Measurements from ENCODE around the gene TPCN1. TPM values are rescaled to one million over a fixed set of nuclear protein-coding genes. Genes with fewer than 3 reads are reported as not detected.

Gene TPCN1
- total and polyA plus RNA-seq, 2 of the 13 experiments (the other 11 are each of a cell fraction or from before 2014, with no cell fraction given), result 8.0 to 26.8 TPM

- TF ChIP-seq TBX3 (IDR thresholded peaks at IDR 0.05; ENCODE audit: borderline replicate concordance) (no peak; the same call in 1 of the 2 replicates), AGO2 (optimal IDR thresholded peaks at IDR 0.05; ENCODE audit: low read depth, low read length) (peak; percentile 91), ZNF512 (CRISPR knock-in tag; IDR thresholded peaks at IDR 0.05) (no peak), YEATS2 (CRISPR knock-in tag; IDR thresholded peaks at IDR 0.05; ENCODE audit: borderline replicate concordance) (peak; percentile 38; the same call in 1 of the 2 replicates), HNF4G (IDR thresholded peaks at IDR 0.05; ENCODE audit: borderline replicate concordance, low read depth, low read length) (no peak; the same call in 1 of the 2 replicates), HNF4G (CRISPR knock-in tag; IDR thresholded peaks at IDR 0.05; ENCODE audit: borderline replicate concordance, low read depth) (peak; percentile 61; the same call in 1 of the 2 replicates), U2AF1 (optimal IDR thresholded peaks at IDR 0.05; ENCODE audit: low read depth, low read length) (no peak), IRX3 (CRISPR knock-in tag; IDR thresholded peaks at IDR 0.05; ENCODE audit: borderline replicate concordance, low read depth) (peak; percentile 41; the same call in 1 of the 2 replicates), EED (CRISPR knock-in tag; IDR thresholded peaks at IDR 0.05) (no peak; the same call in 1 of the 2 replicates), ZNF354B (CRISPR knock-in tag; IDR thresholded peaks at IDR 0.05) (no peak), CAMTA2 (CRISPR knock-in tag; IDR thresholded peaks at IDR 0.05; ENCODE audit: borderline replicate concordance) (peak; percentile 34; the same call in 1 of the 2 replicates), ZNF605 (CRISPR knock-in tag; IDR thresholded peaks at IDR 0.05) (peak; percentile 77; the same call in 1 of the 2 replicates), TCF12 (IDR thresholded peaks at IDR 0.05) (no peak), TCF12 (CRISPR knock-in tag; IDR thresholded peaks at IDR 0.05) (0 out of 2 replicates have a peak, but pooled peaks have one; percentile 51), SOX13 (IDR thresholded peaks at IDR 0.05) (no peak; the same call in 1 of the 2 replicates), SOX13 (CRISPR knock-in tag; conservative IDR thresholded peaks at IDR 0.05 in 1 of 2, IDR thresholded peaks at IDR 0.05 in 1 of 2) (no peak), ARNTL (CRISPR knock-in tag; IDR thresholded peaks at IDR 0.05) (no peak; the same call in none of the 2 replicates), ARID4A (CRISPR knock-in tag; IDR thresholded peaks at IDR 0.05; ENCODE audit: borderline replicate concordance) (peak; percentile 93), ZNF101 (CRISPR knock-in tag; IDR thresholded peaks at IDR 0.05; ENCODE audit: borderline replicate concordance, low read depth) (no peak; the same call in 1 of the 2 replicates), ZNF674 (CRISPR knock-in tag; IDR thresholded peaks at IDR 0.05; ENCODE audit: low read depth) (no peak), MLLT10 (CRISPR knock-in tag; IDR thresholded peaks at IDR 0.05) (no peak)
Measured at GRCh38 chr12:113185180-113186032, 35.9 kb upstream of the TPCN1 start, which contains the start of the genes DDX54 and RITA1 (continued).
